ENCODE results near the gene TRIP13. TPM values are rescaled to one million over a fixed set of nuclear protein-coding genes. Genes with fewer than 3 reads are reported as not detected.

TRIP13 gene
- total and polyA plus RNA-seq, 2 experiments from 2014 or later, result 42.5 to 44.8 TPM

DNA sequence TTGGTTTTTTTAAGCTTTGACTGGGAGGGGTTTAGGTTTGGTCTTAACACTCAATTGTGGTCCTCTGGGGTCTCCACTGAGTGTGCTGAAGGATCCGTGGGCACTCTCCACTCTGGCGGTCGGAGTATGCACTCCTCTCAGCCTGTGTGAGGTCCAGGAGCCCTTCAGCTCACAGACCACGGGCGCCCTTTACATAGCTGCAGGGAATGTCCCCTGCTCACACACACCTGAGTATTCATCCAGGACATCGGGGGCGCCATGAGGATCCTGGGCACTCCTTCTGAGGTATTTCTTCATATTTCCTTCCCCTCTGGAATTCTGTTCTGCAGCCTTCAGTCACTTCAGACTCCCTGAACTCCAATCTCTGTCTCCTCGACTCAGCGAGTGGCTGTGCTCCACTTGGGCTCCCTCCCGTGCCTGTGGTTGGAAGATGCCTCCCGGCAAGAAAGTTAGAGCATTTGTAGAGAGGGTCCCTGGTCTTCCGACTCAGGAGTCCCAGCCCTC is 12.5 kb downstream of the TRIP13 start (continued):
- TF ChIP-seq, protein P1, sequence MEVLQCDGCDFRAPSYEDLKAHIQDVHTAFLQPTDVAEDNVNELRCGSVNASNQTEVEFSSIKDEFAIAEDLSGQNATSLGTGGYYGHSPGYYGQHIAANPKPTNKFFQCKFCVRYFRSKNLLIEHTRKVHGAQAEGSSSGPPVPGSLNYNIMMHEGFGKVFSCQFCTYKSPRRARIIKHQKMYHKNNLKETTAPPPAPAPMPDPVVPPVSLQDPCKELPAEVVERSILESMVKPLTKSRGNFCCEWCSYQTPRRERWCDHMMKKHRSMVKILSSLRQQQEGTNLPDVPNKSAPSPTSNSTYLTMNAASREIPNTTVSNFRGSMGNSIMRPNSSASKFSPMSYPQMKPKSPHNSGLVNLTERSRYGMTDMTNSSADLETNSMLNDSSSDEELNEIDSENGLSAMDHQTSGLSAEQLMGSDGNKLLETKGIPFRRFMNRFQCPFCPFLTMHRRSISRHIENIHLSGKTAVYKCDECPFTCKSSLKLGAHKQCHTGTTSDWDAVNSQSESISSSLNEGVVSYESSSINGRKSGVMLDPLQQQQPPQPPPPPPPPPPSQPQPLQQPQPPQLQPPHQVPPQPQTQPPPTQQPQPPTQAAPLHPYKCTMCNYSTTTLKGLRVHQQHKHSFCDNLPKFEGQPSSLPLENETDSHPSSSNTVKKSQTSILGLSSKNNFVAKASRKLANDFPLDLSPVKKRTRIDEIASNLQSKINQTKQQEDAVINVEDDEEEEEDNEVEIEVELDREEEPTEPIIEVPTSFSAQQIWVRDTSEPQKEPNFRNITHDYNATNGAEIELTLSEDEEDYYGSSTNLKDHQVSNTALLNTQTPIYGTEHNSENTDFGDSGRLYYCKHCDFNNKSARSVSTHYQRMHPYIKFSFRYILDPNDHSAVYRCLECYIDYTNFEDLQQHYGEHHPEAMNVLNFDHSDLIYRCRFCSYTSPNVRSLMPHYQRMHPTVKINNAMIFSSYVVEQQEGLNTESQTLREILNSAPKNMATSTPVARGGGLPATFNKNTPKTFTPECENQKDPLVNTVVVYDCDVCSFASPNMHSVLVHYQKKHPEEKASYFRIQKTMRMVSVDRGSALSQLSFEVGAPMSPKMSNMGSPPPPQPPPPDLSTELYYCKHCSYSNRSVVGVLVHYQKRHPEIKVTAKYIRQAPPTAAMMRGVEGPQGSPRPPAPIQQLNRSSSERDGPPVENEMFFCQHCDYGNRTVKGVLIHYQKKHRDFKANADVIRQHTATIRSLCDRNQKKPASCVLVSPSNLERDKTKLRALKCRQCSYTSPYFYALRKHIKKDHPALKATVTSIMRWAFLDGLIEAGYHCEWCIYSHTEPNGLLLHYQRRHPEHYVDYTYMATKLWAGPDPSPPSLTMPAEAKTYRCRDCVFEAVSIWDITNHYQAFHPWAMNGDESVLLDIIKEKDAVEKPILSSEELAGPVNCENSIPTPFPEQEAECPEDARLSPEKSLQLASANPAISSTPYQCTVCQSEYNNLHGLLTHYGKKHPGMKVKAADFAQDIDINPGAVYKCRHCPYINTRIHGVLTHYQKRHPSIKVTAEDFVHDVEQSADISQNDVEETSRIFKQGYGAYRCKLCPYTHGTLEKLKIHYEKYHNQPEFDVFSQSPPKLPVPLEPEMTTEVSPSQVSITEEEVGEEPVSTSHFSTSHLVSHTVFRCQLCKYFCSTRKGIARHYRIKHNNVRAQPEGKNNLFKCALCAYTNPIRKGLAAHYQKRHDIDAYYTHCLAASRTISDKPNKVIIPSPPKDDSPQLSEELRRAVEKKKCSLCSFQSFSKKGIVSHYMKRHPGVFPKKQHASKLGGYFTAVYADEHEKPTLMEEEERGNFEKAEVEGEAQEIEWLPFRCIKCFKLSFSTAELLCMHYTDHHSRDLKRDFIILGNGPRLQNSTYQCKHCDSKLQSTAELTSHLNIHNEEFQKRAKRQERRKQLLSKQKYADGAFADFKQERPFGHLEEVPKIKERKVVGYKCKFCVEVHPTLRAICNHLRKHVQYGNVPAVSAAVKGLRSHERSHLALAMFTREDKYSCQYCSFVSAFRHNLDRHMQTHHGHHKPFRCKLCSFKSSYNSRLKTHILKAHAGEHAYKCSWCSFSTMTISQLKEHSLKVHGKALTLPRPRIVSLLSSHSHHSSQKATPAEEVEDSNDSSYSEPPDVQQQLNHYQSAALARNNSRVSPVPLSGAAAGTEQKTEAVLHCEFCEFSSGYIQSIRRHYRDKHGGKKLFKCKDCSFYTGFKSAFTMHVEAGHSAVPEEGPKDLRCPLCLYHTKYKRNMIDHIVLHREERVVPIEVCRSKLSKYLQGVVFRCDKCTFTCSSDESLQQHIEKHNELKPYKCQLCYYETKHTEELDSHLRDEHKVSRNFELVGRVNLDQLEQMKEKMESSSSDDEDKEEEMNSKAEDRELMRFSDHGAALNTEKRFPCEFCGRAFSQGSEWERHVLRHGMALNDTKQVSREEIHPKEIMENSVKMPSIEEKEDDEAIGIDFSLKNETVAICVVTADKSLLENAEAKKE (CRISPR knock-in tag; IDR thresholded peaks at IDR 0.05), result no peak
- no peak for TF ChIP-seq NANOG (IDR thresholded peaks at IDR 0.05; ENCODE audit: borderline replicate concordance)

DNA sequence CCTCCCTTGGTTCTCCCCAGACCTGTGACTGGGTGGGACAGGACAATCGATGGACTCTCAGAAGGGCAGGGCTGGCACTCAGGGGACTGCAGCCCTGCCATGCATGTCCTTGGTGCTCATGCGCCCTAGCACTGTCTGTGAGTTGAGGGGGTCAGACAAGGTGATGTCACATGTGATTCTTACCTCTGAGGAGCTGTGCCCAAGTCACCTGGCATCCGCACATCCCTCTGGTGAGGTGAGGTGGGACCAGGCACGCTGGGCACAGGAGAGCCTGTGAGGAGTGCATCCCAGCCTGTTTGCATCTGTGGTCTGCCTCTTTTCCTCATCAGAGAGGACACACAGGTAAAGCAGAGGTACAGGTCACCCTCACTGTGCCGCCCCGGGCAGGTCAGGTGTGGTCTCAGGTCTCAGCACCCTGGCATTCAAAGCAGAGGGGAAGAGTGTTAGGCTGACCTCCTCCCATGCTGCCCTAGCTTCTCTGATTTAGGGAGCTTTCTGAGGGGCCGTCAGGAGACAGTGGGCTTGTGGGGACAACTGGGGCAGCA is 14.8 kb downstream of the TRIP13 start:
- no peak overlapping the region for H2AFZ ChIP-seq
- H3K4me1 ChIP-seq (ENCODE audit: insufficient read depth), result no peaks in the 10 kb centered on the region
- H4K20me1 ChIP-seq (replicated peaks; ENCODE audit: insufficient read depth), result peaks cover 12% of the 10 kb centered on the region
- Mint-ChIP-seq H3K4me1 (no peaks in the 10 kb centered on the region; the same call in 2 of the 3 replicates), H3K9me3 (no peaks in the 10 kb centered on the region), H3K27ac (no peak overlapping the region), H3K4me3 (no peak overlapping the region), H3K36me3 (ENCODE audit: low read depth) (peaks cover 85% of the 10 kb centered on the region), H3K27me3 (ENCODE audit: insufficient read depth, low read depth, poor library complexity) (no peaks in the 10 kb centered on the region)
- H3K79me2 ChIP-seq (replicated peaks; ENCODE audit: insufficient read depth), result peaks cover 19% of the 10 kb centered on the region; the same call in 1 of the 2 replicates
- no peaks in the 10 kb centered on the region for H3K9me2 ChIP-seq (ENCODE audit: insufficient read depth)
- H3K4me3 ChIP-seq, result no peak overlapping the region
- no peak for ATAC-seq
- H3K27ac ChIP-seq (ENCODE audit: low read depth), result no peak overlapping the region
- H3F3A ChIP-seq (replicated peaks; ENCODE audit: low read depth), result no peaks in the 10 kb centered on the region
- H3K27me3 ChIP-seq (ENCODE audit: insufficient read depth), result no peaks in the 10 kb centered on the region
- H3K36me3 ChIP-seq (ENCODE audit: insufficient read depth), result peaks cover 60% of the 10 kb centered on the region
- DNase-seq (ENCODE audit: low spot score), result no peak
- H3K4me2 ChIP-seq, result no peak overlapping the region
- TF ChIP-seq JUNB (IDR thresholded peaks at IDR 0.05; ENCODE audit: unreplicated experiment), result no peak
- no peak for TF ChIP-seq POLR2AphosphoS5 (IDR thresholded peaks at IDR 0.05; ENCODE audit: low read depth)
- TF ChIP-seq EZH2 (IDR thresholded peaks at IDR 0.05; ENCODE audit: low read depth, unreplicated experiment), result no peak
- TF ChIP-seq STAT1 (IDR thresholded peaks at IDR 0.05; ENCODE audit: unreplicated experiment), result no peak
- TF ChIP-seq, protein P1 (CRISPR knock-in tag; IDR thresholded peaks at IDR 0.05), result no peak
- TF ChIP-seq, protein P2, sequence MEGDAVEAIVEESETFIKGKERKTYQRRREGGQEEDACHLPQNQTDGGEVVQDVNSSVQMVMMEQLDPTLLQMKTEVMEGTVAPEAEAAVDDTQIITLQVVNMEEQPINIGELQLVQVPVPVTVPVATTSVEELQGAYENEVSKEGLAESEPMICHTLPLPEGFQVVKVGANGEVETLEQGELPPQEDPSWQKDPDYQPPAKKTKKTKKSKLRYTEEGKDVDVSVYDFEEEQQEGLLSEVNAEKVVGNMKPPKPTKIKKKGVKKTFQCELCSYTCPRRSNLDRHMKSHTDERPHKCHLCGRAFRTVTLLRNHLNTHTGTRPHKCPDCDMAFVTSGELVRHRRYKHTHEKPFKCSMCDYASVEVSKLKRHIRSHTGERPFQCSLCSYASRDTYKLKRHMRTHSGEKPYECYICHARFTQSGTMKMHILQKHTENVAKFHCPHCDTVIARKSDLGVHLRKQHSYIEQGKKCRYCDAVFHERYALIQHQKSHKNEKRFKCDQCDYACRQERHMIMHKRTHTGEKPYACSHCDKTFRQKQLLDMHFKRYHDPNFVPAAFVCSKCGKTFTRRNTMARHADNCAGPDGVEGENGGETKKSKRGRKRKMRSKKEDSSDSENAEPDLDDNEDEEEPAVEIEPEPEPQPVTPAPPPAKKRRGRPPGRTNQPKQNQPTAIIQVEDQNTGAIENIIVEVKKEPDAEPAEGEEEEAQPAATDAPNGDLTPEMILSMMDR (conservative IDR thresholded peaks at IDR 0.05; ENCODE audit: low read depth in 2 of 2), result no peak
